HCT116 (cell line): ENCODE results near the gene UBE2E3. TPM values are rescaled to one million over a fixed set of nuclear protein-coding genes. Genes with fewer than 3 reads are reported as not detected.
"Not testable (repeated sequence)": the region's sequence is repeated elsewhere in the genome, so short reads cannot be mapped to it uniquely, and the experiment has no call there.

Experiments
- ATAC-seq: fragments of 200-7000 bp; cut with Tn5 transposase; 2 replicates; pipeline ENCODE4 v1.9.1; 2020; ENCODE audit warnings: mild to moderate bottlenecking, moderate library complexity
- BruUV-seq: library from RNA; stranded (reverse); fragments of 400-500 nt; replicated peaks from 2 replicates; lab custom pipeline; 2021; lab: Mats Ljungman, UMichigan
- CTCF ChIA-PET: fragments of 300-600 bp; sonication (Branson Sonifier 250); formaldehyde crosslinking; loops from one replicate; lab custom pipeline; 2021; ENCODE audit warnings: antibody characterized with exemption; lab: Charles Lee
- POLR2A ChIA-PET: fragments of 300-600, 350-600 bp; sonication (Branson Sonifier 250); formaldehyde crosslinking; loops from one replicate; lab custom pipeline; 2021; ENCODE audit warnings: antibody characterized with exemption; lab: Charles Lee
- RAD21 ChIA-PET, 2 experiments: fragments of 300-600 bp; sonication (Branson Sonifier 250); formaldehyde crosslinking; loops; one replicate each; lab custom pipeline; 2023; ENCODE audit warnings: low total read pairs in 2 of 2; ENCODE audit not compliant: uncharacterized antibody in 2 of 2, unreplicated experiment in 2 of 2, low non-redundant PET in 1 of 2; lab: Charles Lee
- DNase-seq: peaks from one replicate; pipeline ENCODE4 v3.0.0-alpha.2; 2010; ENCODE audit warnings: low read depth, low spot score
- H2AFZ ChIP-seq: fragments of 200-600 bp; shearing (Covaris generic), sonication (generic); 2 replicates; pipeline ENCODE4 v1.6.1; 2017; ENCODE audit warnings: low read depth, mixed run types, mixed read lengths, antibody characterized with exemption, low read length; ENCODE audit not compliant: poor library complexity, severe bottlenecking
- H3K27ac ChIP-seq: 2 replicates; pipeline ENCODE4 v1.5.1; 2012; ENCODE audit warnings: low read depth, low read length
- H3K27me3 ChIP-seq: fragments of 200-600 bp; sonication (generic); 2 replicates; pipeline ENCODE4 v1.6.1; 2016; ENCODE audit warnings: mixed run types, low read length, mixed read lengths; ENCODE audit not compliant: insufficient read depth
- H3K36me3 ChIP-seq, 2 experiments: fragments of 200-500 bp in 1 of 2; fragments of 200-600 bp in 1 of 2; sonication (Bioruptor generic) in 1 of 2; sonication (generic) in 1 of 2; 2 replicates each; pipeline versions ENCODE4 v1.5.1 to v1.6.1; 2014 to 2016; ENCODE audit warnings: low read length in 2 of 2, inconsistent platforms in 1 of 2, mixed read lengths in 1 of 2, mixed run types in 1 of 2; ENCODE audit not compliant: insufficient read depth in 2 of 2, control insufficient read depth in 1 of 2
- H3K4me1 ChIP-seq, 2 experiments: fragments of 200-600 bp in 1 of 2; sonication (generic) in 1 of 2; 2 replicates each; pipeline versions ENCODE4 v1.5.1 to v1.6.1; 2012 to 2017; ENCODE audit warnings: low read length in 2 of 2, inconsistent platforms in 1 of 2, mild to moderate bottlenecking in 1 of 2, mixed read lengths in 1 of 2, mixed run types in 1 of 2, moderate library complexity in 1 of 2; ENCODE audit not compliant: insufficient read depth in 2 of 2, control insufficient read depth in 1 of 2
- H3K4me2 ChIP-seq: fragments of 200-600 bp; sonication (generic); 2 replicates; pipeline ENCODE4 v1.6.1; 2017; ENCODE audit warnings: mixed run types, low read length, mixed read lengths
- H3K4me3 ChIP-seq, 2 experiments: fragments of 200-600 bp in 1 of 2; sonication (generic) in 1 of 2; replicated peaks in 1 of 2; 2 replicates each; pipeline ENCODE4 v1.5.1; 2011 to 2016; ENCODE audit warnings: low read length in 2 of 2, control low read depth in 1 of 2, low read depth in 1 of 2, mild to moderate bottlenecking in 1 of 2, mixed read lengths in 1 of 2, mixed run types in 1 of 2
- H3K79me2 ChIP-seq: fragments of 200-600 bp; sonication (generic); 2 replicates; pipeline ENCODE4 v1.6.1; 2017; ENCODE audit warnings: mild to moderate bottlenecking, mixed run types, low read length, moderate library complexity, mixed read lengths; ENCODE audit not compliant: insufficient read depth
- H3K9ac ChIP-seq: fragments of 200-600 bp; sonication (generic); 2 replicates; pipeline ENCODE4 v1.6.1; 2016; ENCODE audit warnings: low read length, mixed read lengths
- H3K9me2 ChIP-seq: fragments of 200-600 bp; sonication (generic), shearing (Covaris generic); 2 replicates; pipeline ENCODE4 v1.6.1; 2017; ENCODE audit warnings: mixed run types, mild to moderate bottlenecking, moderate library complexity; ENCODE audit not compliant: insufficient read depth
- H3K9me3 ChIP-seq, 2 experiments: fragments of 200-500 bp in 1 of 2; fragments of 200-600 bp in 1 of 2; sonication (Bioruptor generic) in 1 of 2; sonication (generic) in 1 of 2; 2 replicates each; pipeline ENCODE4 v1.6.1; 2014 to 2017; ENCODE audit warnings: low read length in 2 of 2, mixed read lengths in 2 of 2, inconsistent platforms in 1 of 2, low read depth in 1 of 2, mild to moderate bottlenecking in 1 of 2, mixed run types in 1 of 2, moderate library complexity in 1 of 2; ENCODE audit not compliant: control insufficient read depth in 1 of 2, insufficient read depth in 1 of 2
- H4K20me1 ChIP-seq: fragments of 200-600 bp; sonication (generic), shearing (Covaris generic); 2 replicates; pipeline ENCODE4 v1.6.1; 2017; ENCODE audit warnings: mixed run types, mild to moderate bottlenecking, moderate library complexity; ENCODE audit not compliant: insufficient read depth
- CEBPB ChIP-seq: IDR thresholded peaks from 2 replicates; pipeline ENCODE4 v1.6.1; 2012; ENCODE audit warnings: low read depth
- MAX ChIP-seq: IDR thresholded peaks from 2 replicates; pipeline ENCODE4 v1.6.1; 2012
- SP1 ChIP-seq: IDR thresholded peaks from 2 replicates; pipeline ENCODE4 v1.6.1; 2012; ENCODE audit warnings: low read depth
- ZFX ChIP-seq: fragments of 450-650 bp; IDR thresholded peaks from 2 replicates; pipeline ENCODE4 v1.6.1; 2017
- ZNF274 ChIP-seq: fragments of 200-500 bp; sonication (Bioruptor generic); IDR thresholded peaks from 2 replicates; pipeline ENCODE4 v1.6.1; 2014; ENCODE audit warnings: mild to moderate bottlenecking, low read depth, low read length, inconsistent platforms
- intact Hi-C: fragments of 100-400 bp; cut with micrococcal nuclease; formaldehyde crosslinking; loops from 2 replicates; pipeline ENCODE4 v1.10.0; 2022
- total RNA-seq: library from RNA; stranded (reverse); gene quantifications from one replicate; pipeline ENCODE4 v1.2.1, GENCODE V29; 2021; ENCODE audit not compliant: unreplicated experiment

The UBE2E3 gene
- total RNA-seq, 1 experiment from 2014 or later = 64.2 TPM

GRCh38 chr2:180934911-180935310 lies 45.5 kb upstream of the UBE2E3 start:
- POLR2A ChIA-PET = no interaction called here

GRCh38 chr2:180937480-180937879 lies 42.9 kb upstream of the UBE2E3 start:
- H2AFZ ChIP-seq, H3K9ac ChIP-seq, RAD21 ChIA-PET, H3K9me2 ChIP-seq, ATAC-seq, DNase-seq, BruUV-seq, H3K4me3 ChIP-seq, H3K9me3 ChIP-seq, H3K27ac ChIP-seq, POLR2A ChIA-PET, H4K20me1 ChIP-seq, H3K79me2 ChIP-seq, H3K4me2 ChIP-seq, H3K36me3 ChIP-seq, H3K4me1 ChIP-seq, intact Hi-C loops, H3K27me3 ChIP-seq, CTCF ChIA-PET: not testable (repeated sequence)

More at GRCh38 chr2:180934911-180935310, 45.5 kb upstream of the UBE2E3 start:
- DNase-seq (no peak), ATAC-seq (no peak)
- RAD21 ChIA-PET = no interaction called here
- TF ChIP-seq ZNF274 (no peak), MAX (no peak), ZFX (no peak), SP1 (no peak), CEBPB (no peak)
- Histone ChIP-seq H3K9me2 (no peaks in the 10 kb centered on the region), H3K27me3 (no peaks in the 10 kb centered on the region), H2AFZ (no peak overlapping the region), H3K79me2 (no peaks in the 10 kb centered on the region), H3K9ac (no peak overlapping the region), H4K20me1 (no peaks in the 10 kb centered on the region), H3K9me3 (no peaks in the 10 kb centered on the region), H3K27ac (no peak overlapping the region), H3K4me1 (no peaks in the 10 kb centered on the region), H3K4me3 (no peak overlapping the region), H3K4me2 (no peak overlapping the region), H3K36me3 (no peaks in the 10 kb centered on the region)
- BruUV-seq = no TSS peak
- intact Hi-C loops = no loop called here
- CTCF ChIA-PET = no interaction called here
